ENCODE data around the gene PRR14.

DNA sequence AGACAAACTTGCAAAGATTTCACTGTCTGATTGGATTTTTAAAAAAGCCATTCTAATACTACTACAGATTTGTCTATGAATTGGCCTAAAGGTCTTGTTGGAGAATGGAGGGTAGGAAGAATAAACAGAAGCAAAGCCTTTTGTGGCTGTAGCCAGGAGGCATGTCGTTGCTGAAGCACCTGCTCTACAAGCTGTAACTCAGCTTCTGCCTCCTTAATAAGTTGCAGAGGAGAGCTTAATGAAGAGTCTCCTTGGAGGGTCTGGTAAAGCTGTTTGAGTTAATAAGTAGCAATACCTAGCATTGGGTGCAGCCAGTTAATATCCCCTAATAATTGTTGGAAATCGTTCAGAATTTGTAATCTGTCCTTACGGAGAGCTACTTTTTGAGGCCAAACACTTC is 30.6 kb upstream of the PRR14 start:
- TF ChIP-seq, protein P1, sequence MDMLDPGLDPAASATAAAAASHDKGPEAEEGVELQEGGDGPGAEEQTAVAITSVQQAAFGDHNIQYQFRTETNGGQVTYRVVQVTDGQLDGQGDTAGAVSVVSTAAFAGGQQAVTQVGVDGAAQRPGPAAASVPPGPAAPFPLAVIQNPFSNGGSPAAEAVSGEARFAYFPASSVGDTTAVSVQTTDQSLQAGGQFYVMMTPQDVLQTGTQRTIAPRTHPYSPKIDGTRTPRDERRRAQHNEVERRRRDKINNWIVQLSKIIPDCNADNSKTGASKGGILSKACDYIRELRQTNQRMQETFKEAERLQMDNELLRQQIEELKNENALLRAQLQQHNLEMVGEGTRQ (IDR thresholded peaks at IDR 0.05; ENCODE audit: low read depth, low read length), result no peak
- no peak for TF ChIP-seq RCOR1 (IDR thresholded peaks at IDR 0.05; ENCODE audit: insufficient replicate concordance, low read length)
- TF ChIP-seq, protein P2, sequence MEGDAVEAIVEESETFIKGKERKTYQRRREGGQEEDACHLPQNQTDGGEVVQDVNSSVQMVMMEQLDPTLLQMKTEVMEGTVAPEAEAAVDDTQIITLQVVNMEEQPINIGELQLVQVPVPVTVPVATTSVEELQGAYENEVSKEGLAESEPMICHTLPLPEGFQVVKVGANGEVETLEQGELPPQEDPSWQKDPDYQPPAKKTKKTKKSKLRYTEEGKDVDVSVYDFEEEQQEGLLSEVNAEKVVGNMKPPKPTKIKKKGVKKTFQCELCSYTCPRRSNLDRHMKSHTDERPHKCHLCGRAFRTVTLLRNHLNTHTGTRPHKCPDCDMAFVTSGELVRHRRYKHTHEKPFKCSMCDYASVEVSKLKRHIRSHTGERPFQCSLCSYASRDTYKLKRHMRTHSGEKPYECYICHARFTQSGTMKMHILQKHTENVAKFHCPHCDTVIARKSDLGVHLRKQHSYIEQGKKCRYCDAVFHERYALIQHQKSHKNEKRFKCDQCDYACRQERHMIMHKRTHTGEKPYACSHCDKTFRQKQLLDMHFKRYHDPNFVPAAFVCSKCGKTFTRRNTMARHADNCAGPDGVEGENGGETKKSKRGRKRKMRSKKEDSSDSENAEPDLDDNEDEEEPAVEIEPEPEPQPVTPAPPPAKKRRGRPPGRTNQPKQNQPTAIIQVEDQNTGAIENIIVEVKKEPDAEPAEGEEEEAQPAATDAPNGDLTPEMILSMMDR (conservative IDR thresholded peaks at IDR 0.05; ENCODE audit: low read depth, low read length), result no peak
- no peak for TF ChIP-seq RFX5 (IDR thresholded peaks at IDR 0.05; ENCODE audit: low read depth, low read length)
- TF ChIP-seq POLR2A (IDR thresholded peaks at IDR 0.05; ENCODE audit: low read depth, low read length), result no peak
- TF ChIP-seq NFE2L2 (IDR thresholded peaks at IDR 0.05; ENCODE audit: low read depth, low read length), result no peak
- TF ChIP-seq, protein P3, sequence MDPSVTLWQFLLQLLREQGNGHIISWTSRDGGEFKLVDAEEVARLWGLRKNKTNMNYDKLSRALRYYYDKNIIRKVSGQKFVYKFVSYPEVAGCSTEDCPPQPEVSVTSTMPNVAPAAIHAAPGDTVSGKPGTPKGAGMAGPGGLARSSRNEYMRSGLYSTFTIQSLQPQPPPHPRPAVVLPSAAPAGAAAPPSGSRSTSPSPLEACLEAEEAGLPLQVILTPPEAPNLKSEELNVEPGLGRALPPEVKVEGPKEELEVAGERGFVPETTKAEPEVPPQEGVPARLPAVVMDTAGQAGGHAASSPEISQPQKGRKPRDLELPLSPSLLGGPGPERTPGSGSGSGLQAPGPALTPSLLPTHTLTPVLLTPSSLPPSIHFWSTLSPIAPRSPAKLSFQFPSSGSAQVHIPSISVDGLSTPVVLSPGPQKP (IDR thresholded peaks at IDR 0.05; ENCODE audit: borderline replicate concordance, low read depth, low read length), result no peak
- no peak for TF ChIP-seq CHD1 (IDR thresholded peaks at IDR 0.05; ENCODE audit: low read depth, low read length)
- no peak for TF ChIP-seq RAD21 (IDR thresholded peaks at IDR 0.05; ENCODE audit: low read length)
